MM.1S (cell line): ENCODE measurements around the gene PRKAG2.

Experiments
- DNase-seq: peaks from one replicate; pipeline ENCODE4 v3.0.0-alpha.2; 2015
- H2AFZ ChIP-seq: fragments of 300-600 bp; sonication (generic); 2 replicates; pipeline ENCODE4 v1.6.0; 2016; ENCODE audit warnings: antibody characterized with exemption, low read length
- H3F3A ChIP-seq: fragments of 300-600 bp; sonication (generic); 2 replicates; pipeline ENCODE4 v1.6.1; 2016; ENCODE audit warnings: mild to moderate bottlenecking, antibody characterized with exemption, low read length, moderate library complexity, mixed read lengths; ENCODE audit not compliant: insufficient read depth
- H3K27ac ChIP-seq: fragments of 300-600 bp; sonication (generic); 2 replicates; pipeline ENCODE4 v1.5.1; 2016; ENCODE audit warnings: mild to moderate bottlenecking, low read length
- H3K27me3 ChIP-seq: fragments of 300-600 bp; sonication (generic); replicated peaks from 2 replicates; pipeline ENCODE4 v1.6.0; 2016; ENCODE audit warnings: low read length; ENCODE audit not compliant: insufficient read depth
- H3K36me3 ChIP-seq: fragments of 300-600 bp; sonication (generic); replicated peaks from 2 replicates; pipeline ENCODE4 v1.6.1; 2016; ENCODE audit warnings: mild to moderate bottlenecking, low read length, mixed read lengths; ENCODE audit not compliant: insufficient read depth
- H3K4me1 ChIP-seq: fragments of 300-600 bp; sonication (generic); 2 replicates; pipeline ENCODE4 v1.6.1; 2016; ENCODE audit warnings: low read length, mixed read lengths
- H3K4me2 ChIP-seq: fragments of 300-600 bp; sonication (generic); 2 replicates; pipeline ENCODE4 v1.6.0; 2016; ENCODE audit warnings: low read depth, low read length
- H3K4me3 ChIP-seq: fragments of 300-600 bp; sonication (generic); 2 replicates; pipeline ENCODE4 v1.5.1; 2016; ENCODE audit warnings: low read length, mixed read lengths
- H3K79me2 ChIP-seq: fragments of 300-600 bp; sonication (generic); 2 replicates; pipeline ENCODE4 v1.6.1; 2016; ENCODE audit warnings: mixed run types, low read length, mixed read lengths
- H3K9ac ChIP-seq: fragments of 300-600 bp; sonication (generic); 2 replicates; pipeline ENCODE4 v1.6.1; 2016; ENCODE audit warnings: low read length, mixed read lengths
- H3K9me2 ChIP-seq: fragments of 300-600 bp; sonication (generic); replicated peaks from 2 replicates; pipeline ENCODE4 v1.6.1; 2016; ENCODE audit warnings: mild to moderate bottlenecking, low read length, mixed read lengths; ENCODE audit not compliant: insufficient read depth
- H3K9me3 ChIP-seq: fragments of 300-600 bp; sonication (generic); replicated peaks from 2 replicates; pipeline ENCODE4 v1.6.1; 2016; ENCODE audit warnings: mild to moderate bottlenecking, low read length, mixed read lengths; ENCODE audit not compliant: insufficient read depth
- H4K20me1 ChIP-seq: fragments of 300-600 bp; sonication (generic); 2 replicates; pipeline ENCODE4 v1.6.1; 2016; ENCODE audit warnings: mild to moderate bottlenecking, low read length, moderate library complexity, mixed read lengths; ENCODE audit not compliant: insufficient read depth
- EZH2 ChIP-seq: fragments of 300-600 bp; sonication (generic); optimal IDR thresholded peaks from 2 replicates; pipeline ENCODE3; 2017; ENCODE audit warnings: low read depth, mild to moderate bottlenecking, antibody characterized with exemption, low read length, mixed read lengths
- EZH2phosphoT487 ChIP-seq: fragments of 300-600 bp; sonication (generic); IDR thresholded peaks from 2 replicates; pipeline ENCODE4 v1.6.1; 2018; ENCODE audit warnings: antibody characterized with exemption, low read length
- TF ChIP-seq, protein P1 (sequence below): fragments of 300-600 bp; sonication (generic); IDR thresholded peaks from 2 replicates; pipeline ENCODE4 v1.5.1; 2016; ENCODE audit warnings: antibody characterized with exemption, low read length, mixed read lengths

The PRKAG2 gene

DNA sequence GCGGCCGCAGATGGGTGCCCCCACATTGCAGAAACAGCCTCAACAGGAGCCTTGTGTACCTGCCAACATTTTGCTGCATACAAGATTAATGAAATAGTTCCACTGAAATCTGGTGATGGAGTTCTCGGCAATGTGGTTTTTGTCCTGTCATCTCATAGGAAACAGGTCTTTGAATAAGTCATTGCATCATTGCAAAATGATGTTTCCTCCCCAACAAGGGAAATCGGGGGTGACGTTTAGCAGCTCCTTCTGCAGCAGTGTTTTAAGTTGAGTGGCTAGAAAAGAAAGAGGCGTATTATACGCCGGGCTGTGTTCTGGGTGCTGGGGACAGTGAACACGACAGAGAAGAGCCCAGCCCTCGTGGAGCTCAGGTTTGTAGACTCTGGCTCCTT lies 177.0 kb downstream of the PRKAG2 start:
- Histone ChIP-seq H3K9me3 (no peaks in the 10 kb centered on the region), H2AFZ (no peak overlapping the region), H3K9me2 (no peaks in the 10 kb centered on the region), H3K9ac (no peak overlapping the region), H3K4me1 (no peaks in the 10 kb centered on the region), H3K27me3 (peaks cover 16% of the 10 kb centered on the region; the same call in 1 of the 2 replicates), H3F3A (no peaks in the 10 kb centered on the region), H3K4me2 (no peak overlapping the region), H3K4me3 (no peak overlapping the region), H3K79me2 (no peaks in the 10 kb centered on the region), H3K36me3 (no peaks in the 10 kb centered on the region), H3K27ac (no peak overlapping the region), H4K20me1 (no peaks in the 10 kb centered on the region)
- TF ChIP-seq, protein P1, sequence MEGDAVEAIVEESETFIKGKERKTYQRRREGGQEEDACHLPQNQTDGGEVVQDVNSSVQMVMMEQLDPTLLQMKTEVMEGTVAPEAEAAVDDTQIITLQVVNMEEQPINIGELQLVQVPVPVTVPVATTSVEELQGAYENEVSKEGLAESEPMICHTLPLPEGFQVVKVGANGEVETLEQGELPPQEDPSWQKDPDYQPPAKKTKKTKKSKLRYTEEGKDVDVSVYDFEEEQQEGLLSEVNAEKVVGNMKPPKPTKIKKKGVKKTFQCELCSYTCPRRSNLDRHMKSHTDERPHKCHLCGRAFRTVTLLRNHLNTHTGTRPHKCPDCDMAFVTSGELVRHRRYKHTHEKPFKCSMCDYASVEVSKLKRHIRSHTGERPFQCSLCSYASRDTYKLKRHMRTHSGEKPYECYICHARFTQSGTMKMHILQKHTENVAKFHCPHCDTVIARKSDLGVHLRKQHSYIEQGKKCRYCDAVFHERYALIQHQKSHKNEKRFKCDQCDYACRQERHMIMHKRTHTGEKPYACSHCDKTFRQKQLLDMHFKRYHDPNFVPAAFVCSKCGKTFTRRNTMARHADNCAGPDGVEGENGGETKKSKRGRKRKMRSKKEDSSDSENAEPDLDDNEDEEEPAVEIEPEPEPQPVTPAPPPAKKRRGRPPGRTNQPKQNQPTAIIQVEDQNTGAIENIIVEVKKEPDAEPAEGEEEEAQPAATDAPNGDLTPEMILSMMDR = no peak
- TF ChIP-seq EZH2phosphoT487 (no peak), EZH2 (no peak)
- no peak for DNase-seq

DNA sequence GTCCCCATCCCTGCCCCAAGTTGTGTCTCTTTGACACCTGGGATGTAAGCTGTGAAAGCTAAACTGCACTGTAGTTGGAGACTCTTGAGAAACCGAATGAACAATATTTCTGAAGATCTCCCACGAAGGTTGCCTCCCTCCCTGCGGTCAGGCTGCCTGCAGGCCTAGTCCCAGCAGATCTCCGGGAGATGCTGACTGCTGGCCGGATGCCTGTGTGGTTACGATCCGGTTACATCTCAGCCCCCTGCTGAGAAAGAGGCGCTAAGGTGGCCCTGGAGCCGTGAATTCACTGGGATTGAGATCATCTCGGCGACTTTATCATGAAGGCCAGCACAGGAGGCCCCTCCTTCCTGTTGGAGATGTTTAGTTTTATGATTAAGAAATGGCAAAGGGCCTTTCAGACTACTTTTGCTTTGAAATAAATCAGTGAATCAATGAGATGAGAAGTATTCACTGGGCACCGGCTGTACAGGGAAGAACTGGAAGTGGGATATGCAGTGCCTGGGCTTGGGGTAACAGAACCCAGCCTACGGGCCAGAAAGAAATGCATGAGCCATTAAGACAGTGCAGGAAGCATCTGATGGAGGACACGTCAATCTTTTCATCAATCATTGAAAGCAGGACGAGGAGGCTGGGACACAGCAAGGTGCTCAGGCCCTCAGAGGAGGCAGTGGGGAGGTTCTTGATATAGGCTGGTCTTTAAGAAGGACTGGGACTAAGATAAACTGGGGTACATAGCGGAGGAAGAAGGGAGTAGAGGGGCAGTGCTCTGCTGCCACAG lies 177.6 kb downstream of the PRKAG2 start:
- DNase-seq = no peak
- Histone ChIP-seq H3K27ac (no peak overlapping the region), H3K27me3 (peaks cover 16% of the 10 kb centered on the region; the same call in 1 of the 2 replicates), H3K36me3 (no peaks in the 10 kb centered on the region), H3K9me2 (no peaks in the 10 kb centered on the region), H3K9me3 (no peaks in the 10 kb centered on the region), H3K79me2 (no peaks in the 10 kb centered on the region), H4K20me1 (no peaks in the 10 kb centered on the region), H3K9ac (no peak overlapping the region), H3K4me3 (no peak overlapping the region), H2AFZ (no peak overlapping the region), H3F3A (no peaks in the 10 kb centered on the region), H3K4me2 (no peak overlapping the region), H3K4me1 (no peaks in the 10 kb centered on the region)
- TF ChIP-seq EZH2 (no peak), EZH2phosphoT487 (no peak)
- TF ChIP-seq, protein P1 = no peak

DNA sequence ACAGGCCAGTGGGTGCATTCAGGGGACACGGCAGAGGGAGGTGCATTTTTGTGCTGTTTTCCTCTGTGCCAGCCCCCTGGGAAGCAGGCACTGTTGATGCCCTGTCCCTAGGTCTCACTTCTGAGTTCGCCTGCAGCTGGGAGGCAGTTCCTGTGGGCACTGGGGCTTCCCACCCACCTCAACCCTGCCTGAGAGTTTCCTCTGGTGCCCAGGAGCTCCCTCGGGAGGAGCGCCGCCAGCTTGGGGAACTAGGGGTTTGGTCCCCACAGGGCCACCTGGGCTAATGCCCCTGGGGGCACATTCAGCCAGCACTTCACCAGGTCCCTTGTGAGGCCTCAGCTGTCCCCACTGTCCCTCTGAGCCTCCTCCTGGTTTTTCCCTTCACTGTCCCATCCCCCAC lies 179.0 kb downstream of the PRKAG2 start:
- Histone ChIP-seq H3K9ac (no peak overlapping the region), H4K20me1 (no peaks in the 10 kb centered on the region), H3K27me3 (peaks cover 13% of the 10 kb centered on the region; the same call in 1 of the 2 replicates), H3K36me3 (no peaks in the 10 kb centered on the region), H3K27ac (no peak overlapping the region), H3F3A (no peaks in the 10 kb centered on the region), H3K4me2 (no peak overlapping the region), H3K79me2 (no peaks in the 10 kb centered on the region), H3K9me2 (no peaks in the 10 kb centered on the region), H2AFZ (no peak overlapping the region), H3K4me3 (no peak overlapping the region), H3K4me1 (no peaks in the 10 kb centered on the region), H3K9me3 (no peaks in the 10 kb centered on the region)
- DNase-seq = no peak
- TF ChIP-seq, protein P1 = no peak
- TF ChIP-seq EZH2 (no peak), EZH2phosphoT487 (no peak)
